GM18499 (cell line): ENCODE results near the gene NID1.
A peak's percentile ranks its signal among the peaks of the same experiment; 100 is the strongest.
"Not testable (repeated sequence)": the region's sequence is repeated elsewhere in the genome, so short reads cannot be mapped to it uniquely, and the experiment has no call there.

Experiments used
- ATAC-seq: cut with Tn5 transposase; IDR thresholded peaks from one replicate; pipeline ENCODE4 v1.9.1; 2021; ENCODE audit warnings: moderate number of reproducible peaks; ENCODE audit not compliant: insufficient read depth, unreplicated experiment

Gene NID1

DNA sequence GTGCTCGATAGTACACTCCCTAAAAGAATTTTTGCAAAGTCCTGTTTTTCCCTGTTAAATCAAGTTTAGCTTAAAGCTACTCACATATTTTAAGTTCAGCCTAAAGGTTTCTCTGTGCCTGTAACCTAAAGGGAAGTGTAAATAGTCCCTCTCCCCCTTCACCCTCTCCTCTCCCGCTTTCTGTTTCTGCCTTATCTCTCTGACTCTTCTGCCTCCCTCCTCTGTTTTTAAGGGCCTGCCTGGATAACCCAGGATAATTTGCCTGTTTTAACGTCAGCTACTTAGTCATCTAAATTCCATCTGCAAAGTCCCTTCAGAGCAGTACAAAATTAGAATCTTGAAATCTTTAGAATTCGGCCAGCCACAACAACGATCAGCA lies 92.6 kb downstream of the NID1 start:
- ATAC-seq, result no peak

DNA sequence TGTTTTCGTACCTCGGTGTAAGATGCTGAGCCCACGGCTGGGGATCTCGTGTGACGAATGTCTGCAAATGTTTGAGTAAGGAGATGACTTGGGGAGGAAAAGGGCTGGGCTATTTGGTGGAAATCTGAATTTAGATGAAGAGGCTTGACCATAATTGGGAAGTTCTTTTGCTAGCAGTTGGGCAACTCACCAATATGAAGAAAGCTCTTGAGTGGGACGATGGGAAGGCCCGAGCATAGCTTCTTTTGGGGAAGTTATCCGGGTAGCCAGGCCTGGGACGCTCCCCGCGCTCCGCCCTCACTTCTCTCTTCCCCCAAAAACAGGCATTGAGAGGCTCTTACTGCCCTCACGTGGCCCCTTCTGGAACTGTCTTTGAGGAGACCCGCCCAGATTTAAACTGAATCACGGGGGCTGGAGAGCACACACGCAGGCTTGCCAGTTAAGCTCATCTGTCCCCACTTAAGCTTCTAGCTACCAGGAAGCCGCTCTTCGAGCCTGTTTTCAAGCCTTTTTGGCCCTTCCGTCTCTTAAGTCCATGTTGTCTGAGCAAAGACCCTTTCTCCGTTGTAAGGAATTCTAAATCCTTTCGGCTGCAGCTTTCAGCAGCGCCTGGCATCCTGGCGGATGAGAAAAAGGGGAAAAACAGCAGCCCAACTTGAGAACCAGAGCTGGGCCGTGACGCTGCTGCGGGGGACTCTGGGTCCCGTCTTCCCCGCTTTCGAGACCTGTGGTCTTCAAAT lies 93.1 kb downstream of the NID1 start:
- ATAC-seq, result peak; percentile 83

DNA sequence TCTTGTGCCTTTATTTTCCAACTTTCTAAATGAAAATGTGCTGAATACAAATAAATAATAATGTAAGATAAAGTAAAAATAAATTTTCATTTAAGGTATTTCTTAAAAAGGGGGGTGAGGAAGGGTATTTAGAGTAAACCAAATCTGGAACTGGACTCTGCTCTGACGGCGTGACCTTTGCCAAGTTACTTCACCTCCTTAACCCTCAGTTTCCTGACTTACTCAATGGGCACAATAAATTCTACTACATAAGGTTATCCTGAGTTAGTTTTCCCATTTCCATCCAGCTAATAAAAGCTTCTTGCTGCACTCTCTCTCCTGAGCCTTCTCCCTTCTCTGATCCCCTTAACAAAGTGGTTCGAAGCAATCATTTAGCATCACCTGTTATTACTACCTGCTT lies 93.9 kb downstream of the NID1 start:
- ATAC-seq, result no peak

GRCh38 chr1:235968831-235969230 lies 96.1 kb downstream of the NID1 start:
- no peak for ATAC-seq

- ATAC-seq, result not testable (repeated sequence)
Measured at GRCh38 chr1:235966134-235966533, 98.8 kb downstream of the NID1 start.

DNA sequence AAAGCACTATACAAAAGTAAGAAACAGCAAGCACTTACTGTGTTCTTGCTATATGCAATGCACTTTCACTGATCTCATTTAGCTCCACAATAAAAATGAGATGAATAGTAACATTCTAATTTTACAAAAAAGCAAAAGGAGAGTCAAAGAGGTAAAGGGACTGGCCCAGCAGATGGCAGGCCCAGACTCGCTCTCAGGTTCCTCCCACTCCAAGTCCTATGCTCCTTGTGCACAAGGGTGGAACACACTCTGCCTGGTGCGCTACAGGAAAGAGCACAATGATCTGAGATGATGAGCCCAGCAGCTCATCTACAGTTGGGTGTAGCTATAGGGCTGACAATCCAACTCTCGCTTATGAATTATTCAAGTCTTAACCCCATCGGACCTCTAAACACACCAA lies 104.1 kb downstream of the NID1 start:
- ATAC-seq, result no peak

GRCh38 chr1:235958021-235958420 lies 106.9 kb downstream of the NID1 start:
- ATAC-seq, result no peak

GRCh38 chr1:235955777-235956176 lies 109.1 kb downstream of the NID1 start:
- no peak for ATAC-seq

- peak; percentile 84 for ATAC-seq
Measured at GRCh38 chr1:235954306-235955283, 110.3 kb downstream of the NID1 start.

DNA sequence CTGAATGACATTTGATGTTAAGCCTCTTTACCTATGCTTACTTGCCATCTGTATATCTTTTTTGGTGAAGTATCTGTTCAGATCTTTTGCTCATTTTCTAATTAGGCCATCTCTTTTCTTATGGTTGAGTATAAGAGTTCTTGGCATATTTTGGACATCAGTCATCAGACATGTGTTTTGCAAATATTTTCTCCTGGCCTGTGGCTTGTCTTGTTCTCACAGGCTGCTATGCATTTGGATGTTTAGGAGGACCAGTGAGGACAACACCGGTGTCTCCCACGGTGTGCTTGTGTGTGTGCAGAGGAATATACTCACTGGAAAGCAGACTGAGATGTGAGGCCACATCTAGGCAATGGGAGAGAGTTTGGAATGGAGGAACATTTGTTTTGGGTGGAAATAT lies 111.1 kb downstream of the NID1 start:
- no peak for ATAC-seq

DNA sequence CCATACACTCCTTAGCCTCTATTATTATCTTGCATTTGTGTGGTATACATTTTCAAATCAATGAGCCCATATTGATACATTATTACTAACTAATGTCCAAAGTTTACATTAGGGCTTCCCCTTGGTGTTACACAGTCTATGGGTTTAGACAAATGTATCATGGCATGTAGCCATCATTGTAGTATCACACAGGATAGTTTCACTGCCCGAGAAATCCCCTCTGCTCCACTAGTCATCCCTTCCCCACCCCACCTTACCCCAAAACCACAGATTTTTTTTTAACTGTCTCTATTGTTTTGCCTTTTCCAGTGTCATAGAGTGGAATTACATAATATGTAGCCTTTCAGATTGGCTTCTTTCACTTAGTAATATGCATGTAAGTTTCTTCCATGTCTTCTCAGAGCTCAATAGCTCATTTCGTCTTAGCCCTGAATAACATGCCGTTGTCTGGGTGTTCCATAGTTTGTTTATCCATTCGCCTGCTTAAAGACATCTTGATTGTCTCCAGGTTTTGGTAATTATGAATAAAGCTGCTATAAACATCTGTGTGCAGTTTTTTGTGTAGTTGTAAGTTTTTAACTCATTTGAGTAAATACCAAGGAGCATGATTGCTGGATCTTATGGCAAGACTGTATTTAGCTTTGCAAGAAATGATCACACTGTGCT lies 111.8 kb downstream of the NID1 start:
- peak; percentile 53 for ATAC-seq

DNA sequence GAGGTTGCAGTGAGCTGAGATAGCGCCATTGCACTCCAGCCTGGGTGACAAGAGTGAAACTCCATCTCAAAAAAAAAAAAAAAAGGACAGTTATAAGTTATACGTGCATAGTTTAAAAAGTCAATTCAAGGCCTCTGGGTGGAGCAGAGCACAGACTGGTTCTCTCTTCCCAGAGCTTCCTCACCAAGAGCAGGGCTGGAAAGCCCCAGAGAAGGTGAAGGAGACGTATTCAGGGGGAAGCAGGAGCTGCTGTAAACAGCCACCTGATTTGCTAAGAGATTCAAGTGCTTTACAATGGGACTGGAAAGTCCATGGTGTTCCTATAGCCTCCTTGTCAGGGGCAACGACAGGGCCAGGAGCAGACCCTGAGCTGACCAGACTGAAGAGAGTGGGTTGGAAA lies 113.2 kb downstream of the NID1 start:
- no peak for ATAC-seq

DNA sequence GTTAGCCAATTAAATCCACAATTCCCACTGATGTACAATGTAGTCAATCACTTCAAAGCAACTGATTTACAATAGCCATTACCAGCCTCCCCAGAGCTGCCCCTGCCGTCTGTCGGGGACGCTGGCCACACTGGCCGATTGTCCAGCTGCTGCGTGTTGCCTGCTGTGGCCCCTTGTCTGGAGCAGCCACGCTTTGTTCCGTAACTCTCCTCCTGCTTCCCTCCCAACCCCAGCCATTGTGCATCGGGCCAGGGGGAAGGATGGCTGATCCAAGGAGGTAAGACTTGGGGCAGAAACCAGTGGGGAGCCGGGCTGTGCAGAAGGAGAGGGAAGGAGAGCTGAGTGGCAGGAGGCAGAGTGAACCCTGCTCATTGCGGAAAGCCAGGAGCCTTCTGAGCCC lies 114.6 kb downstream of the NID1 start:
- no peak for ATAC-seq

GRCh38 chr1:235948774-235949427 lies 116.0 kb downstream of the NID1 start:
- no peak for ATAC-seq

DNA sequence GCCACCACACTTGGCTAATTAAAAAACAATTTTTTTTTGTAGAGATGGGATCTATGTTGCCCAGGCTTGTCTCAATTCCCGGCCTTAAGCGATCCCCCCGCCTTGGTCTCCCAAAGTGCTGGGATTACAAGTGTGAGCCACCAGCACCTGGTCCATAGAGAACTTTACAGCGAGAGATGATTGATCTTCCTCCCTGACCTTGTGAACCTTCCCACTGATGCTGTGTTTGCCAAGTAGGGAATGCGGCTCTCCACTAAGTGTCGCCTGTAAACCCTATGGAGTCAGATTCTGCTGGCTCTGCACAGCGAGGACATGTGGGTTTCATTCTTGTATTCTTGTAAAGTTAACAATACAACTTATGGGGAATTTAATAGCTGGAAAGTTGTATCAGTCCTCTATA lies 116.9 kb downstream of the NID1 start:
- no peak for ATAC-seq

- peak; percentile 55 for ATAC-seq
Measured at GRCh38 chr1:235946571-235946981, 118.3 kb downstream of the NID1 start.

DNA sequence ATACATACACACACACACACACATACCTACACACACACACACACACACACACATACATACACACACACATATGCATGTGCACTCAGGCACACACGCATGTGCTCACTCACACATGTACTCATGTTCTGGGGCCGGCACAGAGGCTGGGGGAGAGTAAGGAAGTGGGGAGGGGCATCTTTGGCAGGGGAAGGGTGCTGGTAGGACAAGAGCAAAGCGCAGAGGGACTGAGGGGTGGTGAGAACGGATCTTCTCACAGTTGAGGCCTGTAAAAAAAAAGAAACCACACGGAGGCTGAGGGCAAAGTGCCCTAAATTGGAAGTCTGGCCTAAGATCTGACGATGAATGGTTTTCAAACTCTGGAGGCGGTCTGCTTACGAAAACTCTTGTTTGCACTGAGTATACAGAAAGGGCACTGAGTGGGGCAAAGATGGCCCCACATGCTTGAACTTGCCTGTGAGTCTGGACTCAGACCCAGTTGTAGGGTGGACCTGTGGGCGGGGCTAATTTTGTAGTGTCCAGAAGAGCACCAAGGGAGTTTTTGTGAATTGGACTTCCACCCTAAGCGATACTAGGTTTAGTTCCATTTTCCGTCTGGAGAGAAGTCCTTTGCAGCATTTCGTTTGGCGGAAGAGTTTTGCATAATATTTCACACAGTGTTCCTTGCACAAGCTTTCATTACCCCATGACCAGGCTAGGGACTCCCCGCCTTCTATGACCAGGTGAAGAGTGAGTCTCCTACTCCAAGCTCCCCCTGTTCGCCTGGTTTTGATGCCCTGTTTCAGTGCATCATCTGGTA lies 118.9 kb downstream of the NID1 start:
- peak; percentile 76 for ATAC-seq

DNA sequence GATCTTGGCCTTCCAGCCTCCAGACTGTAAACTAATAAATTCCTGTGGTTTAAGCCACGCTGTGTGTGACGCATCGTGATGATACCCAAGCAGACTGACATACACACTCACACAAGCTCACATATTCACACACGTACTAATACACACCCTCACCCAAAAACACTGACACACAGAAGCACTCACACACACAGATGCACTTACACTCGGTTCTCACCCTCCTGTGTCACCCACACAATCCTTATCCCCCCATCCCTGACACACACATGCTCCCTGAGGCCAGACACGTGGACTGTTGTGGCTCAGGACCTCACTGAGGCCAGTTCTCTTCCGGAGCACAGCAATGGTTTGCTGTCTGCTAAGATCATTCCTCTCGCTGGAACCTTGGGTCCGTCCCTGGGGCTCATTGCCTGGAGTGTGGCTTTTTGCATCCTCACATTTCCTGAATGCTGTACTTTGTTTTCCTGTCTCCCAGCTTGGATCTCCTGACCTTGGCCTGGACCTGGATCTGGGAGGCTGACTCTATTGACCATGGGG lies 121.2 kb downstream of the NID1 start:
- no peak for ATAC-seq

DNA sequence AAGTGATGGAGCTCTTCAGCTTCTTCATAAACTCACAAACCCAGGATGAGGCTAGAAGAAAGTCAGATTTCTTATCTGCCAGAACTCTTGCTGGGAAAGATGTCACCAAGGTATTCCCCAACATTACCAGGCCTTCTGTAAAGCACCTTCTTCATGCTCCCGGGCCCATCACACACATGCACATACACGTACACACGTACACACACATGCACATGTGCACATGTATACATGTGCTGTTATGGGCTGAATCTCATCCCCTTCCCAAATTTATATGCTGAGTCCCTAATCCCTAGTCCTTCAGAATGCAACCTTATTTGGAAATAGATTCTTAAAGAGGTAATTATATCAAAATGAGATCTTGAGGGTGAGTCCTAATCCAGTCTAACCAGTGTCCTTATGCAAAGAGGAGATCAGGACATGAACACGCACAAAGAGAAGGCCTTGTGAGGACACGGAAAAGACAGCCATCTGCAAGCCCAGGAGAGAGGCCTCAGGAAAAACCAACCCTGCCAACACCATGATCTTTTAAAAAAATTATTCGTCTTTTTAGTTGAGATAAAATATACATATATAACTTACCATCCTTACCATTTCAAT lies 121.8 kb downstream of the NID1 start:
- ATAC-seq, result no peak
